NCI-H1930 (cell line): Measurements from ENCODE around the gene DOCK10.

Source experiments
- DNase-seq, 2 experiments: peaks; one replicate each; lab custom pipeline; 2025; lab: John Stamatoyannopoulos, UW

The DOCK10 gene

GRCh38 chr2:224976629-224977525 lies 65.4 kb downstream of the DOCK10 start:
- DNase-seq, result no peak

GRCh38 chr2:224975761-224976160 lies 66.5 kb downstream of the DOCK10 start:
- DNase-seq, result no peak

GRCh38 chr2:224973112-224974016 lies 68.9 kb downstream of the DOCK10 start:
- no peak for DNase-seq

- no peak for DNase-seq
Measured at GRCh38 chr2:224971214-224971613, 71.1 kb downstream of the DOCK10 start.

- DNase-seq, result no peak
Measured at GRCh38 chr2:224970311-224970710, 72.0 kb downstream of the DOCK10 start.

GRCh38 chr2:224969633-224970260 lies 72.5 kb downstream of the DOCK10 start:
- DNase-seq, result no peak

- DNase-seq, result no peak
Measured at GRCh38 chr2:224969095-224969494, 73.2 kb downstream of the DOCK10 start.

- DNase-seq, result no peak
Measured at GRCh38 chr2:224968051-224968450, 74.2 kb downstream of the DOCK10 start.

- no peak for DNase-seq
Measured at GRCh38 chr2:224966613-224967012, 75.7 kb downstream of the DOCK10 start.

GRCh38 chr2:224959556-224959955 lies 82.7 kb downstream of the DOCK10 start:
- DNase-seq, result no peak

- no peak for DNase-seq
Measured at GRCh38 chr2:224958873-224959272, 83.4 kb downstream of the DOCK10 start.

GRCh38 chr2:224958462-224958857 lies 83.8 kb downstream of the DOCK10 start:
- no peak for DNase-seq

- DNase-seq, result no peak
Measured at GRCh38 chr2:224957540-224958461, 84.5 kb downstream of the DOCK10 start.

- no peak for DNase-seq
Measured at GRCh38 chr2:224956706-224957105, 85.6 kb downstream of the DOCK10 start.

GRCh38 chr2:224954980-224955379 lies 87.3 kb downstream of the DOCK10 start:
- peak; percentile 11 to 29 for DNase-seq

- DNase-seq, result no peak
Measured at GRCh38 chr2:224952936-224953657, 89.2 kb downstream of the DOCK10 start.

GRCh38 chr2:224951723-224952481 lies 90.4 kb downstream of the DOCK10 start:
- DNase-seq, result no peak

- DNase-seq, result no peak
Measured at GRCh38 chr2:224948859-224949258, 93.4 kb downstream of the DOCK10 start.

- DNase-seq, result no peak
Measured at GRCh38 chr2:224948005-224948404, 94.3 kb downstream of the DOCK10 start.

GRCh38 chr2:224947566-224947965 lies 94.7 kb downstream of the DOCK10 start:
- DNase-seq, result no peak
